ENCODE measurements around the gene CNPY3. TPM values are rescaled to one million over a fixed set of nuclear protein-coding genes. Genes with fewer than 3 reads are reported as not detected.

CNPY3 gene
- polyA plus RNA-seq, 1 of the 3 experiments (the other 2 are of a cell fraction): 77.5 TPM

GRCh38 chr6:42963855-42964605 is 34.8 kb downstream of the CNPY3 start:
- Histone ChIP-seq H3K9ac (no peak overlapping the region), H3K27me3 (ENCODE audit: insufficient read depth) (no peaks in the 10 kb centered on the region), H3K27ac (ENCODE audit: low read depth in 2 of 2, low read length in 1 of 2) (no peak overlapping the region), H4K20me1 (ENCODE audit: insufficient read depth) (no peaks in the 10 kb centered on the region), H3K79me2 (ENCODE audit: insufficient read depth) (no peaks in the 10 kb centered on the region), H2AFZ (ENCODE audit: low read depth) (no peak overlapping the region), H3F3A (replicated peaks; ENCODE audit: insufficient read depth) (no peaks in the 10 kb centered on the region), H3K9me2 (no peaks in the 10 kb centered on the region), H3K4me2 (no peak overlapping the region), H3K4me3 (ENCODE audit: low read depth in 2 of 2, low read length in 1 of 2) (no peak overlapping the region), H3K9me3 (no peaks in the 10 kb centered on the region), H3K4me1 (ENCODE audit: control insufficient read depth in 1 of 2, insufficient read depth in 2 of 2, low read depth in 1 of 2, low read length in 1 of 2) (peaks cover 0 to 7% of the 10 kb centered on the region in 2 experiments; a peak in 1 of 4 replicates), H3K36me3 (replicated peaks in 1 of 2; ENCODE audit: control insufficient read depth in 1 of 2, insufficient read depth in 2 of 2, low read length in 1 of 2) (peaks cover 0 to 34% of the 10 kb centered on the region in 2 experiments)
- DNase-seq: peak; percentile 75
- WGBS (ENCODE audit: low lambda C conversion rate): 87% methylated on average over 3 of the region's 9 CpGs
- ChIA-PET POLR2A (interaction anchor here (1.8 to 2.1 kb wide), 2 partner anchors 15 kb away, joined by 4 to 8 read pairs; partner anchors contain the start of gene PEX6), CTCF (interaction anchor here (0.6 to 2.0 kb wide), 9 partner anchors 8 to 179 kb away, joined by 3 to 9 read pairs (median 4); partner anchors contain the start of genes PEX6 and PPP2R5D)
- TF ChIP-seq MXI1 (IDR thresholded peaks at IDR 0.05; ENCODE audit: low read depth, low read length) (no peak), NRF1 (IDR thresholded peaks at IDR 0.05; ENCODE audit: low read depth, low read length) (no peak), USF2 (IDR thresholded peaks at IDR 0.05; ENCODE audit: borderline replicate concordance, low read depth, low read length) (no peak), ZBTB33 (IDR thresholded peaks at IDR 0.05; ENCODE audit: borderline replicate concordance, low read depth) (no peak), FOXJ3 (CRISPR knock-in tag; IDR thresholded peaks at IDR 0.05) (no peak), IRF3 (IDR thresholded peaks at IDR 0.05; ENCODE audit: low read depth, low read length) (no peak), RAD21 (IDR thresholded peaks at IDR 0.05; ENCODE audit: low read length) (peak; percentile 48), TAF1 (IDR thresholded peaks at IDR 0.05; ENCODE audit: borderline replicate concordance, low read depth, low read length) (no peak)
- TF ChIP-seq, protein P1, sequence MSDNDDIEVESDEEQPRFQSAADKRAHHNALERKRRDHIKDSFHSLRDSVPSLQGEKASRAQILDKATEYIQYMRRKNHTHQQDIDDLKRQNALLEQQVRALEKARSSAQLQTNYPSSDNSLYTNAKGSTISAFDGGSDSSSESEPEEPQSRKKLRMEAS (IDR thresholded peaks at IDR 0.05; ENCODE audit: low read depth): no peak
- TF ChIP-seq, protein P2, sequence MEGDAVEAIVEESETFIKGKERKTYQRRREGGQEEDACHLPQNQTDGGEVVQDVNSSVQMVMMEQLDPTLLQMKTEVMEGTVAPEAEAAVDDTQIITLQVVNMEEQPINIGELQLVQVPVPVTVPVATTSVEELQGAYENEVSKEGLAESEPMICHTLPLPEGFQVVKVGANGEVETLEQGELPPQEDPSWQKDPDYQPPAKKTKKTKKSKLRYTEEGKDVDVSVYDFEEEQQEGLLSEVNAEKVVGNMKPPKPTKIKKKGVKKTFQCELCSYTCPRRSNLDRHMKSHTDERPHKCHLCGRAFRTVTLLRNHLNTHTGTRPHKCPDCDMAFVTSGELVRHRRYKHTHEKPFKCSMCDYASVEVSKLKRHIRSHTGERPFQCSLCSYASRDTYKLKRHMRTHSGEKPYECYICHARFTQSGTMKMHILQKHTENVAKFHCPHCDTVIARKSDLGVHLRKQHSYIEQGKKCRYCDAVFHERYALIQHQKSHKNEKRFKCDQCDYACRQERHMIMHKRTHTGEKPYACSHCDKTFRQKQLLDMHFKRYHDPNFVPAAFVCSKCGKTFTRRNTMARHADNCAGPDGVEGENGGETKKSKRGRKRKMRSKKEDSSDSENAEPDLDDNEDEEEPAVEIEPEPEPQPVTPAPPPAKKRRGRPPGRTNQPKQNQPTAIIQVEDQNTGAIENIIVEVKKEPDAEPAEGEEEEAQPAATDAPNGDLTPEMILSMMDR (IDR thresholded peaks at IDR 0.05): peak; percentile 42
